SK-N-SH (cell line): ENCODE results near the gene MAST4. TPM values are rescaled to one million over a fixed set of nuclear protein-coding genes. Genes with fewer than 3 reads are reported as not detected.

ENCODE experiments used
- CTCF ChIA-PET: fragments of 300-600, 350-600 bp; formaldehyde crosslinking; extraction: SDS; loops from one replicate; lab custom pipeline; 2021; lab: Yijun Ruan, JAX
- POLR2A ChIA-PET: fragments of 350-600 bp; sonication (Branson Sonifier 250); formaldehyde crosslinking; extraction: SDS; loops from one replicate; lab custom pipeline; 2020; ENCODE audit warnings: antibody characterized with exemption, inconsistent platforms; lab: Yijun Ruan, JAX
- DNase-seq: peaks from one replicate; pipeline ENCODE4 v3.0.0; 2012
- H2AFZ ChIP-seq: fragments of 200-600 bp; sonication (generic); 2 replicates; pipeline ENCODE4 v1.8.1; 2016; ENCODE audit warnings: antibody characterized with exemption, mild to moderate bottlenecking, low read depth
- H3F3A ChIP-seq: fragments of 200-600 bp; sonication (generic); replicated peaks from 2 replicates; pipeline ENCODE3; 2016; ENCODE audit warnings: antibody characterized with exemption, mild to moderate bottlenecking; ENCODE audit not compliant: insufficient read depth
- H3K27ac ChIP-seq, 2 experiments: fragments of 200-500 bp in 1 of 2; fragments of 200-600 bp in 1 of 2; sonication (Bioruptor generic) in 1 of 2; sonication (generic), shearing (Covaris generic) in 1 of 2; 2 replicates each; pipeline versions ENCODE4 v1.5.1 to v1.6.1; 2014 to 2016; ENCODE audit warnings: low read depth in 2 of 2, inconsistent platforms in 1 of 2, low read length in 1 of 2, mild to moderate bottlenecking in 1 of 2, mixed read lengths in 1 of 2
- H3K27me3 ChIP-seq: fragments of 200-600 bp; sonication (generic), shearing (Covaris generic); 2 replicates; pipeline ENCODE4 v1.6.1; 2016; ENCODE audit warnings: mixed run types; ENCODE audit not compliant: insufficient read depth
- H3K36me3 ChIP-seq, 2 experiments: fragments of 200-500 bp in 1 of 2; fragments of 200-600 bp in 1 of 2; sonication (Bioruptor generic) in 1 of 2; sonication (generic) in 1 of 2; replicated peaks in 1 of 2; 2 replicates each; pipeline versions ENCODE3 to v1.5.1; 2014 to 2016; ENCODE audit warnings: low read length in 1 of 2, mild to moderate bottlenecking in 1 of 2; ENCODE audit not compliant: insufficient read depth in 2 of 2, control insufficient read depth in 1 of 2
- H3K4me1 ChIP-seq, 2 experiments: fragments of 200-500 bp in 1 of 2; fragments of 200-600 bp in 1 of 2; sonication (Bioruptor generic) in 1 of 2; sonication (generic), shearing (Covaris generic) in 1 of 2; 2 replicates each; pipeline versions ENCODE4 v1.5.1 to v1.6.1; 2014 to 2016; ENCODE audit warnings: low read depth in 1 of 2, low read length in 1 of 2, mixed run types in 1 of 2; ENCODE audit not compliant: insufficient read depth in 2 of 2, control insufficient read depth in 1 of 2
- H3K4me2 ChIP-seq: fragments of 200-600 bp; sonication (generic), shearing (Covaris generic); 2 replicates; pipeline ENCODE4 v1.6.1; 2017; ENCODE audit warnings: mixed run types
- H3K4me3 ChIP-seq, 2 experiments: fragments of 200-500 bp in 1 of 2; fragments of 200-600 bp in 1 of 2; sonication (Bioruptor generic) in 1 of 2; sonication (generic), shearing (Covaris generic) in 1 of 2; 2 replicates each; pipeline versions ENCODE4 v1.5.1 to v1.8.1; 2014 to 2016; ENCODE audit warnings: low read depth in 2 of 2, inconsistent platforms in 1 of 2, low read length in 1 of 2, mild to moderate bottlenecking in 1 of 2, mixed read lengths in 1 of 2, moderate library complexity in 1 of 2
- H3K79me2 ChIP-seq: fragments of 200-600 bp; sonication (generic); 2 replicates; pipeline ENCODE4 v1.8.1; 2017; ENCODE audit warnings: mild to moderate bottlenecking; ENCODE audit not compliant: insufficient read depth
- H3K9ac ChIP-seq: fragments of 200-600 bp; sonication (generic); 2 replicates; pipeline ENCODE4 v1.6.1; 2017; ENCODE audit warnings: mixed run types
- H3K9me2 ChIP-seq: fragments of 200-600 bp; sonication (generic); 2 replicates; pipeline ENCODE4 v1.6.1; 2017; ENCODE audit warnings: mixed run types
- H3K9me3 ChIP-seq: fragments of 200-600 bp; sonication (generic); 2 replicates; pipeline ENCODE4 v1.6.1; 2017; ENCODE audit warnings: mixed run types, mild to moderate bottlenecking, moderate library complexity
- H4K20me1 ChIP-seq: fragments of 200-600 bp; sonication (generic); 2 replicates; pipeline ENCODE4 v1.6.1; 2017; ENCODE audit warnings: mild to moderate bottlenecking, mixed run types; ENCODE audit not compliant: insufficient read depth
- CTCF ChIP-seq: fragments of 200-600 bp; sonication (generic); IDR thresholded peaks from 2 replicates; pipeline ENCODE4 v1.6.1; 2017; ENCODE audit warnings: antibody characterized with exemption, mild to moderate bottlenecking, moderate library complexity
- ELF1 ChIP-seq: IDR thresholded peaks from 2 replicates; pipeline ENCODE4 v1.4.0; 2012
- EP300 ChIP-seq, 2 experiments: IDR thresholded peaks; 2 replicates each; pipeline versions ENCODE4 v1.4.0 to v1.6.1; 2012; ENCODE audit warnings: borderline replicate concordance in 1 of 2, low read depth in 1 of 2, low read length in 1 of 2
- EZH2phosphoT487 ChIP-seq: fragments of 200-600 bp; sonication (generic); IDR thresholded peaks from 2 replicates; pipeline ENCODE4 v1.6.1; 2017; ENCODE audit warnings: low read depth, mixed run types, mild to moderate bottlenecking, antibody characterized with exemption, moderate library complexity, borderline replicate concordance
- FOSL2 ChIP-seq: IDR thresholded peaks from 2 replicates; pipeline ENCODE4 v1.4.0; 2012; ENCODE audit warnings: low read depth, mild to moderate bottlenecking, moderate library complexity, borderline replicate concordance
- FOXJ3 ChIP-seq: sonication (generic); formaldehyde crosslinking; IDR thresholded peaks from 2 replicates; pipeline ENCODE4 v1.5.1; 2020; ENCODE audit warnings: mild to moderate bottlenecking, missing genetic modification reagents
- GABPA ChIP-seq: IDR thresholded peaks from 2 replicates; pipeline ENCODE4 v1.4.0; 2012; ENCODE audit warnings: low read depth, mild to moderate bottlenecking
- GATA2 ChIP-seq: sonication (generic); formaldehyde crosslinking; IDR thresholded peaks from 2 replicates; pipeline ENCODE4 v1.5.0; 2020; ENCODE audit warnings: mild to moderate bottlenecking, missing genetic modification reagents
- JUND ChIP-seq: IDR thresholded peaks from 2 replicates; pipeline ENCODE4 v1.4.0; 2012
- NFIC ChIP-seq: IDR thresholded peaks from 2 replicates; pipeline ENCODE4 v1.4.0; 2012; ENCODE audit warnings: borderline replicate concordance
- RFX5 ChIP-seq: IDR thresholded peaks from 2 replicates; pipeline ENCODE4 v1.6.1; 2012; ENCODE audit warnings: mild to moderate bottlenecking, improper control_type of control experiment, low read length
- TAF1 ChIP-seq: IDR thresholded peaks from 2 replicates; pipeline ENCODE4 v1.6.1; 2012; ENCODE audit warnings: low read depth, mild to moderate bottlenecking, low read length, moderate library complexity, borderline replicate concordance
- USF1 ChIP-seq: IDR thresholded peaks from 2 replicates; pipeline ENCODE4 v1.4.0; 2012; ENCODE audit warnings: low read depth, borderline replicate concordance
- USF2 ChIP-seq: fragments of 150-350 bp; IDR thresholded peaks from 2 replicates; pipeline ENCODE4 v1.6.1; 2017; ENCODE audit warnings: antibody characterized with exemption, low read length, low read depth, borderline replicate concordance
- YY1 ChIP-seq: IDR thresholded peaks from 2 replicates; pipeline ENCODE4 v1.4.0; 2012; ENCODE audit warnings: low read depth, mild to moderate bottlenecking
- WGBS: methylation state at CpG from one replicate; pipeline ENCODE4 v1.1.6; 2017; ENCODE audit warnings: low lambda C conversion rate; 5-methylcytosine and 5-hydroxymethylcytosine counted together
- polyA plus RNA-seq, 3 experiments: library from polyadenylated mRNA; depleted of rRNA; stranded (reverse); fragments of >200 nt; gene quantifications; 2 replicates each; pipeline ENCODE4 v1.2.3, GENCODE V29; 2012
- TF ChIP-seq, protein P1 (sequence below): IDR thresholded peaks from 2 replicates; pipeline ENCODE4 v1.4.0; 2012; ENCODE audit warnings: low read depth

Gene MAST4
- polyA plus RNA-seq, 1 of the 3 experiments (the other 2 are of a cell fraction), result 2.2 TPM

DNA sequence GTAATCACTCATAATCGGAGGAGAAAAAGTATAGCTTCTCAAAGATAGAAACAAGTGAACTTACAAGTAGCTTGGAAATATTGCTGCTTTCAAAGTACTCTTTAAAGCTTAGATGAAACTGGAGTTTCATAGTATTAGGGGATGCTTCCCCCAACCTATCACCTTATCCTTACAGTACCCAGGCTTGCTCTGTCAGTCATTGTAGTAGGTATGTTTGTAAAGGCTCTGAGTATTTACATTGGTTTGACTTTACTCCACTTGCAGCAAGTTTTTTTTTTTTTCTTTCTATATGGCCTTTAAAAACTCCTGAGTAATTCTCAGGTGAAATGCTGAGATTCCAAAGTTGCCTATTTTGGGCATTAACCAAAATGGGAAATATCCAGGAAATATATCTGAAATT lies 515.6 kb downstream of the MAST4 start:
- Histone ChIP-seq H3K9ac (no peak overlapping the region), H3K27ac (no peak overlapping the region), H3K27me3 (no peaks in the 10 kb centered on the region), H3K4me1 (peaks cover 0 to 10% of the 10 kb centered on the region in 2 experiments; a peak in 2 of 4 replicates), H3F3A (no peaks in the 10 kb centered on the region), H2AFZ (no peak overlapping the region), H3K4me2 (no peak overlapping the region), H3K9me3 (no peaks in the 10 kb centered on the region), H3K4me3 (no peak overlapping the region), H3K79me2 (no peaks in the 10 kb centered on the region; the same call in 1 of the 2 replicates), H4K20me1 (no peaks in the 10 kb centered on the region), H3K9me2 (no peaks in the 10 kb centered on the region), H3K36me3 (peaks cover 0 to 2% of the 10 kb centered on the region in 2 experiments)
- 93% methylated on average over 1 of the region's 1 CpG for WGBS
- CTCF ChIA-PET, result interaction anchor here (0.8 kb wide), 1 partner anchor 124 kb away, joined by 3 read pairs; no protein-coding TSS in a partner anchor
- no peak for DNase-seq
- TF ChIP-seq NFIC (no peak), RFX5 (no peak), ELF1 (no peak), CTCF (no peak), JUND (no peak), YY1 (no peak), FOXJ3 (CRISPR knock-in tag) (no peak), GABPA (no peak), GATA2 (CRISPR knock-in tag) (no peak), EZH2phosphoT487 (no peak), TAF1 (no peak), EP300 (IDR thresholded peaks at IDR 0.05; ENCODE audit: borderline replicate concordance in 1 of 2, low read depth in 1 of 2, low read length in 1 of 2) (no peak), USF2 (no peak), USF1 (no peak), FOSL2 (no peak)
- TF ChIP-seq, protein P1, sequence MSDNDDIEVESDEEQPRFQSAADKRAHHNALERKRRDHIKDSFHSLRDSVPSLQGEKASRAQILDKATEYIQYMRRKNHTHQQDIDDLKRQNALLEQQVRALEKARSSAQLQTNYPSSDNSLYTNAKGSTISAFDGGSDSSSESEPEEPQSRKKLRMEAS, result no peak
- POLR2A ChIA-PET, result no interaction called here
